ENCODE measurements around the gene PIEZO2.

PIEZO2 gene

GRCh38 chr18:10896851-10897250 lies 252.5 kb downstream of the PIEZO2 start:
- DNase-seq (ENCODE audit: low read depth in 2 of 2), result no peak

GRCh38 chr18:10895976-10896375 lies 253.4 kb downstream of the PIEZO2 start:
- DNase-seq (ENCODE audit: low read depth in 2 of 2), result no peak

- no peak for DNase-seq (ENCODE audit: low read depth in 2 of 2)
These were observed 254.9 kb downstream of the PIEZO2 start for GRCh38 chr18:10894501-10894900.

- no peak for DNase-seq (ENCODE audit: low read depth in 2 of 2)
These were observed 255.6 kb downstream of the PIEZO2 start for GRCh38 chr18:10893761-10894160.

GRCh38 chr18:10893196-10893595 lies 256.2 kb downstream of the PIEZO2 start:
- no peak for DNase-seq (ENCODE audit: low read depth in 2 of 2)

- DNase-seq (ENCODE audit: low read depth in 2 of 2), result no peak
These were observed 256.6 kb downstream of the PIEZO2 start for GRCh38 chr18:10892786-10893185.

- DNase-seq (ENCODE audit: low read depth in 2 of 2), result no peak
These were observed 259.3 kb downstream of the PIEZO2 start for GRCh38 chr18:10890022-10890421.

GRCh38 chr18:10878703-10879102 lies 270.7 kb downstream of the PIEZO2 start:
- DNase-seq (ENCODE audit: low read depth in 2 of 2), result no peak

GRCh38 chr18:10877987-10878386 lies 271.4 kb downstream of the PIEZO2 start:
- DNase-seq (ENCODE audit: low read depth in 2 of 2), result no peak

- DNase-seq (ENCODE audit: low read depth in 2 of 2), result no peak
These were observed 273.6 kb downstream of the PIEZO2 start for GRCh38 chr18:10875811-10876210.

GRCh38 chr18:10872304-10872703 lies 277.1 kb downstream of the PIEZO2 start:
- DNase-seq (ENCODE audit: low read depth in 2 of 2), result no peak

GRCh38 chr18:10864722-10865121 lies 284.6 kb downstream of the PIEZO2 start:
- DNase-seq (ENCODE audit: low read depth in 2 of 2), result no peak

GRCh38 chr18:10863026-10863425 lies 286.3 kb downstream of the PIEZO2 start:
- no peak for DNase-seq (ENCODE audit: low read depth in 2 of 2)

GRCh38 chr18:10860928-10861327 lies 288.4 kb downstream of the PIEZO2 start:
- no peak for DNase-seq (ENCODE audit: low read depth in 2 of 2)

- DNase-seq (ENCODE audit: low read depth in 2 of 2), result no peak
These were observed 289.0 kb downstream of the PIEZO2 start for GRCh38 chr18:10860382-10860781.

GRCh38 chr18:10858477-10858876 lies 290.9 kb downstream of the PIEZO2 start:
- no peak for DNase-seq (ENCODE audit: low read depth in 2 of 2)

GRCh38 chr18:10856132-10856531 lies 293.2 kb downstream of the PIEZO2 start:
- no peak for DNase-seq (ENCODE audit: low read depth in 2 of 2)

GRCh38 chr18:10852385-10853303 lies 296.7 kb downstream of the PIEZO2 start:
- no peak for DNase-seq (ENCODE audit: low read depth in 2 of 2)

- DNase-seq (ENCODE audit: low read depth in 2 of 2), result no peak
These were observed 297.5 kb downstream of the PIEZO2 start for GRCh38 chr18:10851824-10852319.

GRCh38 chr18:10850840-10851239 lies 298.5 kb downstream of the PIEZO2 start:
- no peak for DNase-seq (ENCODE audit: low read depth in 2 of 2)

- DNase-seq (ENCODE audit: low read depth in 2 of 2), result no peak
These were observed 299.2 kb downstream of the PIEZO2 start for GRCh38 chr18:10850216-10850615.

GRCh38 chr18:10847907-10848306 lies 301.5 kb downstream of the PIEZO2 start:
- no peak for DNase-seq (ENCODE audit: low read depth in 2 of 2)

GRCh38 chr18:10847408-10847790 lies 302.0 kb downstream of the PIEZO2 start:
- DNase-seq (ENCODE audit: low read depth in 2 of 2), result no peak

Data from stimulated activated CD8-positive, alpha-beta memory T cell treated with anti-CD3 and anti-CD28 coated beads, Interleukin-2, amount 100 ng/mL, for 1 hour (primary cell).